Fibroblast of pulmonary artery (primary cell): Measurements from ENCODE around the gene PARD6G.
A peak's percentile ranks its signal among the peaks of the same experiment; 100 is the strongest.

Experiments used
- DNase-seq: peaks from one replicate; pipeline ENCODE4 v3.0.0-alpha.2; 2010; ENCODE audit warnings: low read depth
- H3K4me3 ChIP-seq: replicated peaks from 2 replicates; pipeline ENCODE4 v1.5.1; 2011; ENCODE audit warnings: low read depth, mild to moderate bottlenecking, control low read depth, low read length, moderate library complexity
- CTCF ChIP-seq: IDR thresholded peaks from 2 replicates; pipeline ENCODE4 v1.5.1; 2011; ENCODE audit warnings: mild to moderate bottlenecking, control low read depth, low read length, inconsistent platforms; ENCODE audit errors: missing control alignments

PARD6G gene

GRCh38 chr18:80200932-80201672, 46.2 kb downstream of the PARD6G start:
- DNase-seq: no peak
- H3K4me3 ChIP-seq: no peak overlapping the region
- TF ChIP-seq CTCF: no peak

- no peak for DNase-seq
- H3K4me3 ChIP-seq: no peak overlapping the region
- TF ChIP-seq CTCF: peak; percentile 4
Observed at GRCh38 chr18:80200171-80200931, 47.0 kb downstream of the PARD6G start.

- TF ChIP-seq CTCF: no peak
- DNase-seq: no peak
- H3K4me3 ChIP-seq: no peak overlapping the region
Observed at GRCh38 chr18:80198994-80199748, 48.1 kb downstream of the PARD6G start.

- DNase-seq: no peak
- TF ChIP-seq CTCF: no peak
- no peak overlapping the region for H3K4me3 ChIP-seq
Observed at GRCh38 chr18:80198391-80198790, 48.9 kb downstream of the PARD6G start.

- TF ChIP-seq CTCF: no peak
- no peak overlapping the region for H3K4me3 ChIP-seq
- DNase-seq: no peak
Observed at GRCh38 chr18:80197528-80197927, 49.8 kb downstream of the PARD6G start.

GRCh38 chr18:80196528-80197320, 50.6 kb downstream of the PARD6G start:
- TF ChIP-seq CTCF: no peak
- DNase-seq: peak; percentile 18
- no peak overlapping the region for H3K4me3 ChIP-seq
